Adipocyte (in vitro differentiated cells): ENCODE results near the gene GJB1.
"Not testable (repeated sequence)": the region's sequence is repeated elsewhere in the genome, so short reads cannot be mapped to it uniquely, and the experiment has no call there.

Source experiments
- DNase-seq: peaks from one replicate; pipeline ENCODE4 v3.0.0-alpha.2; 2015; ENCODE audit warnings: low read depth
- H3K27me3 ChIP-seq: replicated peaks from 2 replicates; pipeline ENCODE4 v1.7.0; 2013; ENCODE audit warnings: mild to moderate bottlenecking, low read length, moderate library complexity; ENCODE audit not compliant: control insufficient read depth, insufficient read depth
- H3K36me3 ChIP-seq: 2 replicates; pipeline ENCODE4 v1.7.0; 2013; ENCODE audit warnings: low read length, mild to moderate bottlenecking, moderate library complexity; ENCODE audit not compliant: control insufficient read depth, insufficient read depth, severe bottlenecking
- H3K4me1 ChIP-seq: 2 replicates; pipeline ENCODE4 v1.7.0; 2013; ENCODE audit warnings: mild to moderate bottlenecking, low read length, moderate library complexity; ENCODE audit not compliant: control insufficient read depth, insufficient read depth
- H3K4me3 ChIP-seq: 2 replicates; pipeline ENCODE4 v1.7.0; 2013; ENCODE audit warnings: mild to moderate bottlenecking, low read length, moderate library complexity
- H3K9ac ChIP-seq: 2 replicates; pipeline ENCODE4 v1.7.0; 2013; ENCODE audit warnings: mild to moderate bottlenecking, low read length, moderate library complexity
- H3K9me3 ChIP-seq: 2 replicates; pipeline ENCODE4 v1.7.0; 2013; ENCODE audit warnings: mild to moderate bottlenecking, low read length, moderate library complexity; ENCODE audit not compliant: control insufficient read depth

The GJB1 gene

DNA sequence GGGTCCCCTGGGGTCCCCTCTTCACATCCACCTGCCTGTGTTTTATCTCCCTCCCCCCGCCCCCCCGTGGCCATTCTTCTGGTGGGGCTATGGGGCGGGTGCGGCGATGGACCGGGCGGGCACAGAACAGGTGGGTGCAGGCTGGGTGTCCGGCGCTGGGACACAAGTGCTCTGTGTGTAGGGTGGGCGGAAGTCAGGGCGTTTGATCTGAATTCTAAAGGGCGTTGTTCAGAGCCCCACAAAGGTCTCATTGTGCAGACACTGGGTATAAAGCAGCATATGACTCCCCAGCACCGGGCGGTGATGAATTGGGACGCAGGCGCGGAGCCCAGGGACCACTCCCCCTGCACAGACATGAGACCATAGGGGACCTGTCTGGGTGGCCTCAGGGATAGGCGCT is at the start of gene GJB1:
Gene GJB1 (plus strand): TSS at position 296 of the 400 bp plus-strand sequence. CDS start 484 bp downstream, outside the sequence.
- Histone ChIP-seq H3K36me3 (no peaks in the 10 kb centered on the region), H3K4me1 (peaks cover 8% of the 10 kb centered on the region), H3K9ac (no peak within 1 kb of the TSS), H3K27me3 (peaks cover 12% of the 10 kb centered on the region), H3K9me3 (no peaks in the 10 kb centered on the region), H3K4me3 (no peak within 1 kb of the TSS)
- no peak for DNase-seq

DNA sequence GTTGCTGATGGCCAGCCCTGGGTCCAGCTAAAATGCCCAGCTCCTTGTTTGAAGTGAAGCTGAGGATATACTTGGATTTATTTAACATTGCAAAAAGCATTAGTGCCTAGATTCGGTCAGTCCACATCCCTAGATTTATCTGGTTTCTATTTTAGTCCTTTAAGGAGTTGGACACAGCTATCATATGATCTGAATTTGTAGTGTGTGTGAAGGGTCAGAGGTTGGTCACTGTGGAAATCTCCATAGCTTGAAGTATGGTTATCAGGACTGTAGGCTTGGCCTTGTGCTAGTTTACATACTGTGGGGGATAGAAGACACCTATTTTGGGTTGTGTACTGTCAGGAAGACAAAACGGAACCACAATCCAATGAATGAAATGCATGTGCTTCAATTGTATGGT is 49.6 kb upstream of the GJB1 start:
- no peaks in the 10 kb centered on the region for H3K9me3 ChIP-seq
- no peaks in the 10 kb centered on the region for H3K36me3 ChIP-seq
- peaks cover 3% of the 10 kb centered on the region for H3K4me1 ChIP-seq
- DNase-seq = no peak
- H3K27me3 ChIP-seq = peaks cover 10% of the 10 kb centered on the region
- H3K9ac ChIP-seq = no peak overlapping the region
- no peak overlapping the region for H3K4me3 ChIP-seq

DNA sequence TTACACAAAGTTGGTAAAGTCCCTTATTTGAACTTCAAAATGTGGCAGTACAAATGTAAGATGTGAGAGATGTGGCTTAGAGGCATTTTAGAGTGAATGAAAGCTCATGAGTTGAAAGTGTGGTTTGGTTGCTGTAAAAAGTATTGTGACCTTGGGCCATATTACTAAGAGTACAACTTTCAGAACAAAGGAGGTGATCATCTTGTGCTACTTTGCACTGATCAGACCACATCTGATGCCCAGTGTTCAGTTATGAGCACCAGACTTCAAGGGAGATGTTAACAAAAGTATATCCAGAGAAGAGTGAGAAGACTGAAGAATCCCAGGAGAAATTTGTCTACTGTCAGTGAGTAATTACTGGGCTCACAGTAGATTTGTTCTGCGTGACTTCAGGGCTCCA is 48.2 kb upstream of the GJB1 start:
- Histone ChIP-seq H3K27me3 (peaks cover 9% of the 10 kb centered on the region), H3K4me1 (peaks cover 3% of the 10 kb centered on the region), H3K9me3 (no peaks in the 10 kb centered on the region), H3K36me3 (no peaks in the 10 kb centered on the region), H3K4me3 (no peak overlapping the region), H3K9ac (no peak overlapping the region)
- no peak for DNase-seq

DNA sequence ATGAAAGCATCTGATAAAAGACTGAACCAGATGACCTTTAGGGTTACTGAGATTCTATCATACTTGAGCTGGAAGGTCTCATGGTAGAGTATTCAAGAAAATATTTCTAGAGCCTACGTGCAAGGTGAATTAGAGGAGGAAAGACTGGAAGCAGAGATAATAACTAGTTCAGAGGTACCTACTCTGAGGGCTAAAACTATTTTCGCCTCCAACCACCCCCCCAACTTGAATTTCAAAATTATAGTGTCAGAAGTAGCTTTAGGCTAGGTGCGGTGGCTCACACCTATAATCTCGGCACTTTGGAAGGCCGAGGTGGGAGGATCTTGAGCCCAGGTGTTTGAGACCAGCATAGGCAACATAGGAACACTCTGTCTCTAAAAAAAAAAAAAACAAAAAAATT is 47.5 kb upstream of the GJB1 start:
- Histone ChIP-seq H3K9ac (no peak overlapping the region), H3K4me1 (peaks cover 3% of the 10 kb centered on the region), H3K4me3 (no peak overlapping the region), H3K36me3 (no peaks in the 10 kb centered on the region), H3K9me3 (no peaks in the 10 kb centered on the region), H3K27me3 (peaks cover 8% of the 10 kb centered on the region)
- no peak for DNase-seq

DNA sequence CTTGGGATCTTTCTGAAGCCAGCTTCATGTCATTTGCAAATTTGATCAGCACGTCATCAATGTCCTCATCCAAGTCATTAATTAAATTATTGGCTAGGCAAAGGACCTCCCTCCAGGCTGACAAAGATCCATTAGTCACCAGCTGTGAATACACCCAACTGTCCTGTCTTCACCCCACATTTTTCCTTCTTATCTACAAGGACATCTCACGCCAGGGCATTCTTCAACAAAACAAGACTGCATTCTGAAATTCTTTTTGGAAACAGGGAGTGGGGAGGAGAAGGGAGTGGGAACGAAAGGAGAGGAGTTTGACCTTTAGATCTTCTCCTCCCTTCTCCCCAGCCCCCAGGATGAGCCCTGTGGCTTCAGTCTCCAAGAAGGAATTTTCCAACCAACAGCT is 45.7 kb upstream of the GJB1 start:
- DNase-seq = peak; percentile 12
- H3K9me3 ChIP-seq = no peaks in the 10 kb centered on the region
- H3K4me3 ChIP-seq = no peak overlapping the region
- H3K9ac ChIP-seq = no peak overlapping the region
- peaks cover 8% of the 10 kb centered on the region for H3K27me3 ChIP-seq
- H3K4me1 ChIP-seq = peaks cover 3% of the 10 kb centered on the region
- H3K36me3 ChIP-seq = no peaks in the 10 kb centered on the region

DNA sequence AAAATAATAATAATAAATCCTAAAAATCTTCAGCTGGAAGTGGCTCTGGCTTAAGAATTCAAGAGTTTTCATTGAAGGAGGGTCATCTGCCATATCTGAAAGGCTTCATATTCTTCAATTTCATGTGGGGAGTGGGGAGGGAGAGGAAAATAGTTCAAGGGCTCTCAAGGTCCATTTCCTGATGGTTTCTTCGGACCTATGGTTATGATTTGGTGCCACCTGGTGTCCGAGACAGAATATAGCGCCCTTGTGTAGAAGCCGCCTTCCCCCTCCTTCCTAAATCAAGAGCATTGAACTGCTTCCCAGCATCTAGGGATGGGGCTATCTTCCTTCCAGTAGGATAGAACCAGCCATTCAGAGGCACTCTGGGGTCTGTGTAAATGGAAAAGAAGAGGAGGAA is 44.1 kb upstream of the GJB1 start:
- H3K4me3 ChIP-seq = no peak overlapping the region
- no peak overlapping the region for H3K9ac ChIP-seq
- H3K4me1 ChIP-seq = peaks cover 12% of the 10 kb centered on the region
- peak; percentile 85 for DNase-seq
- H3K9me3 ChIP-seq = no peaks in the 10 kb centered on the region
- no peaks in the 10 kb centered on the region for H3K36me3 ChIP-seq
- peaks cover 16% of the 10 kb centered on the region for H3K27me3 ChIP-seq

DNA sequence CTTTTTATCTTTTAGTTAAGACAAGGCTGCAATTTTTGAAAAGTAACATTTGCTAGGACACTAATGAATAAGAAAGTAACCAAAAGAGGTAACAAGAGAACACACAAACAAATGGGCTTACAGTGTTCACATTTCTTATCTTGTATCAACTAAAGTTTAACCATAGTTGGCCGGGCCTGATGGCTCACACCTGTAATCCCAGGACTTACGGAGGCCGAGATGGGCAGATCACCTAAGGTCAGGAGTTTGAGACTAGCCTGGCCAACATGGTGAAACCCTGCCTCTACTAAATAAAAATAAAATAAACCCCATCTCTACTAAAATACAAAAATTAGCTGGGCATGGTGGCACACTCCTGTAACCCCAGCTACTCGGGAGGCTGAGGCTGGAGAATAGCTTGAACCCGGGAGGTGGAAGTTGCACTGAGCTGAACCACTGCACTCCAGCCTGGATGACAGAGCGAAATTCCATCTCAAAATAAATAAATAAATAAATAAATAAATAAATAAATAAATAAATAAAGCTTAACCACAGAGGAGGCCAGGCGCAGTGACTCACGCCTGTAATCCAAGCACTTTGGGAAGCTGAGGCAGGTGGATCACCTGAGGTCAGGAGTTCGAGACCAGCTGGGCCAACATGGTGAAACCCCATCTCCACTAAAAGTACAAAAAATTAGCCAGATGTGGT is 42.3 kb upstream of the GJB1 start:
- not testable (repeated sequence) for H3K9me3 ChIP-seq, DNase-seq, H3K4me3 ChIP-seq, H3K9ac ChIP-seq, H3K36me3 ChIP-seq
- H3K4me1 ChIP-seq = peaks cover 12% of the 10 kb centered on the region
- H3K27me3 ChIP-seq = peaks cover 16% of the 10 kb centered on the region

DNA sequence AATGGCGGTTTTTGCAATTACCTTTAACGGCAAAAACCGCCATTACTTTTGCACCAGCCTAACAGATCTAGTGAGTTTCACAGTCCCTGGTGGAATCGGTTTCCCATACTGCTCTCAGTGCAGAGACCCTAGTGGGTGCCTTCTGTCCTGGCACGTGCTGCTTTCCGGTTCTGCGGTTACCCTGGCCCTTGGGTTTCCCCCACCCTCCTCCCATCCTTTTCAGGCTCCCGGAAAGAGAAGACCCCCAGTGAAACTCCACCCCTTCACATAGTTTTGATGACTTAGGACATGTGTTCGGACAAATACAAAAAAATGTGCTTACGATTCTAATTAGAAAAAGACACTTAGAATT is 41.5 kb upstream of the GJB1 start:
- Histone ChIP-seq H3K9me3 (no peaks in the 10 kb centered on the region), H3K9ac (peak overlapping the region; percentile 93), H3K4me1 (peaks cover 12% of the 10 kb centered on the region), H3K36me3 (no peaks in the 10 kb centered on the region), H3K27me3 (peaks cover 16% of the 10 kb centered on the region), H3K4me3 (peak overlapping the region; percentile 86)
- DNase-seq = peak; percentile 25

DNA sequence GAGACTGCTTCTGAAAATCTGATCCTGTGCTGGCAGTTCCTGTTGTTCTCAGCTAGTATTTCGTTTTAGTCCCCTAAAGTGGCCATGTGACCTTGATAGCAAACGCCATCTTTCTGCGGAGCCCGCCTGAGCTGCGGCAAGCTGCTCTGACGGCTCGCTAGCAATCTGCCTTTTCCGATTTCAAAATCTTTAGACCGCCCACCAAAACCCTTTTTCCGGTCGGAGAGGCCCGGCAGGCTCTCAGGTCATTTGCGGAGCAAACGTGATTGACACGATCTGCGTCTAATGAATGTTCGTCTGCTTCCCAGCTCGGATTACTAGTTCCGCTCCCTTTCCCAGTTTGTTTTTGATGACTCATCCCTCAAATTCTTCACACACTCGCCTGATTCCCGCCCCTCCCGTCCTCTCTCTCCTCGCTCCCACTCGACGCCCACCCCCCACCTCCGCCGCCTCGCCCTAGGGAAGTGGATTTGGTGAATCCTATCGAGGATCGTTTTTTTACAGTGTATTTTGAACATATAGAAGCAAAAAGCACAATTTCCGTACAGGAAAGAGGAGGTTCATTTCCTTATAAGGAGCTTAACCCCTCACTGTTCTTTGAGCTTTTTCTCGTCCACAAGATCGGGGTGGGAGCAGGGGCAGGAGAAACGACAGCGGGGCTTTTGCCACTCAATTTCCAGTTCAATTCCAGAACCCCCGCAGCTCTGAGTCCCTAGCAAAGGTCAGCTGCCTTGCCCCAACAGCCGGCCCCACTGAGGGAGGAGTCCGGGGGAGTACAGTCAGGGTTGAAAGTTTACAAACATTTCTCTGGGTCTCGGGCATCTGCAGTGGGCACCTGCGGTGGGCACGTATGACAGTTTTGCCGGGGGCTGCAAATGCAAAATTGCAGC is 40.9 kb upstream of the GJB1 start:
- no peaks in the 10 kb centered on the region for H3K36me3 ChIP-seq
- peaks cover 16% of the 10 kb centered on the region for H3K27me3 ChIP-seq
- peak; percentile 95 for DNase-seq
- peaks cover 12% of the 10 kb centered on the region for H3K4me1 ChIP-seq
- H3K9me3 ChIP-seq = no peaks in the 10 kb centered on the region
- H3K4me3 ChIP-seq = peak overlapping the region; percentile 86
- peak overlapping the region; percentile 93 for H3K9ac ChIP-seq

DNA sequence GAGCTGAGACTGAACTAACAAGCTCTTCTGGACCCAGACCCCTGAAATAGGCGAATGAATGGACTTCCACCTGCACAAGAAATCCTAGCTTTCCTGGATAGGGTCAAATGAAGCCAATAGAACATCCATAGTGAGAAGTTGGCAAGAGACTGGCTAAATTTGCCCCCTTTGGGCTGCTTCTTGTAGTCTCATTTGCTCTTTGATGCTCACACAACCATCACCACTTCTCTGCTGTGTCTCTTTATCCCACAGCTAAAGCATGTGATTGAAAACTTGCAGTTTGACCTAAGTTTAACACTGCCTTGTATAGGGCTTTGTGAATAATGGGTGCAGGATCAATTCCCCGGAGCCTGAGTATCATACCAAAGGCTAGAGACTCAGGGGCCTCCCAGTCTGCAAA is 40.2 kb upstream of the GJB1 start:
- Histone ChIP-seq H3K4me3 (peak overlapping the region; percentile 86), H3K27me3 (peaks cover 16% of the 10 kb centered on the region)

DNA sequence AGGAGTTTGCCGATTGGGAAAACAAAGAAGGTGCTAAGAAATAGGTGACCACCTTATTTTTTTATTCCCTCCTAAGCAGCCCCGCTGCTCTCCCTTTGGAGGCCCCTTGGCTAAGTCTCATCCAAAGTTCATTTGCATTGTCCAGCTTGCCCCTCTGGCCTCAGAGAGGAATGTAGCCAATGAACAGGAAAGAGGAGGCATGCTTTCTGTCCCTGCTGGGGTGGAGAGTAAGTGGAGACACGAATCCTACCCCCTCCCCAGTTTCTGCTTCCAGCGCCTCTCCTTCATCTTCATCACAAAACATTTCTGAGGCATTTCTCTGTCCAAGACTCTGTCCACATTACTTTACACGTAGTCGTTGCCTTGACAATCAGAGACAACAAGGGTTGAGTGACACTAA is 39.7 kb upstream of the GJB1 start:
- Histone ChIP-seq H3K4me3 (no peak overlapping the region), H3K9ac (no peak overlapping the region), H3K9me3 (no peaks in the 10 kb centered on the region)

More for the DNA sequence above, 40.2 kb upstream of the GJB1 start:
- H3K9me3 ChIP-seq = no peaks in the 10 kb centered on the region
- DNase-seq = no peak
- H3K4me1 ChIP-seq = peaks cover 12% of the 10 kb centered on the region
- H3K9ac ChIP-seq = peak overlapping the region; percentile 87
- H3K36me3 ChIP-seq = no peaks in the 10 kb centered on the region

More for the DNA sequence above, 39.7 kb upstream of the GJB1 start:
- Histone ChIP-seq H3K4me1 (peaks cover 12% of the 10 kb centered on the region), H3K36me3 (no peaks in the 10 kb centered on the region), H3K27me3 (peaks cover 16% of the 10 kb centered on the region)
- DNase-seq = peak; percentile 7
